Measurements from ENCODE around the gene LY6G6F.

LY6G6F gene, protein sequence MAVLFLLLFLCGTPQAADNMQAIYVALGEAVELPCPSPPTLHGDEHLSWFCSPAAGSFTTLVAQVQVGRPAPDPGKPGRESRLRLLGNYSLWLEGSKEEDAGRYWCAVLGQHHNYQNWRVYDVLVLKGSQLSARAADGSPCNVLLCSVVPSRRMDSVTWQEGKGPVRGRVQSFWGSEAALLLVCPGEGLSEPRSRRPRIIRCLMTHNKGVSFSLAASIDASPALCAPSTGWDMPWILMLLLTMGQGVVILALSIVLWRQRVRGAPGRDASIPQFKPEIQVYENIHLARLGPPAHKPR

DNA sequence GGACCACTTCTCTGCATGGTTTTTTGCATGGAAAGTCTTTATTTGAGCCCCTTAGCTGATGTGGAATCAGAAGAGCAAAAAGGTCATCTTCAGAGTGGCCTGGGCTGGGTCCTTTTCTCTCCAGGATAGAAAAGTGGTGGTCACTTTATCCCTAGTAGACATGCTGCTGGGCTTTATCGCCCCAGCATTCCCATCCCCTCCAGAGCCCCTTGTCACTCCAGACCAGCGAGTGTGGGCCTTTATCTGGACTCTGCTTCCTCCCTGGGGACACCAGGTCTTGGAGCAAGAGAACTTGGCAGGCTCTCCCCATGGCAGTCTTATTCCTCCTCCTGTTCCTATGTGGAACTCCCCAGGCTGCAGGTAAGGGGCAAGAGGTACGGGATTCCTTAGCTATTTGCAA, at the start of gene LY6G6F:
Gene LY6G6F, plus strand, starts transcription at position 268 of the 400 bp plus-strand sequence. Its CDS starts 41 bp downstream, at position 309.
- no peak for DNase-seq (ENCODE audit: low read depth in 2 of 2, low spot score in 1 of 2)

DNA sequence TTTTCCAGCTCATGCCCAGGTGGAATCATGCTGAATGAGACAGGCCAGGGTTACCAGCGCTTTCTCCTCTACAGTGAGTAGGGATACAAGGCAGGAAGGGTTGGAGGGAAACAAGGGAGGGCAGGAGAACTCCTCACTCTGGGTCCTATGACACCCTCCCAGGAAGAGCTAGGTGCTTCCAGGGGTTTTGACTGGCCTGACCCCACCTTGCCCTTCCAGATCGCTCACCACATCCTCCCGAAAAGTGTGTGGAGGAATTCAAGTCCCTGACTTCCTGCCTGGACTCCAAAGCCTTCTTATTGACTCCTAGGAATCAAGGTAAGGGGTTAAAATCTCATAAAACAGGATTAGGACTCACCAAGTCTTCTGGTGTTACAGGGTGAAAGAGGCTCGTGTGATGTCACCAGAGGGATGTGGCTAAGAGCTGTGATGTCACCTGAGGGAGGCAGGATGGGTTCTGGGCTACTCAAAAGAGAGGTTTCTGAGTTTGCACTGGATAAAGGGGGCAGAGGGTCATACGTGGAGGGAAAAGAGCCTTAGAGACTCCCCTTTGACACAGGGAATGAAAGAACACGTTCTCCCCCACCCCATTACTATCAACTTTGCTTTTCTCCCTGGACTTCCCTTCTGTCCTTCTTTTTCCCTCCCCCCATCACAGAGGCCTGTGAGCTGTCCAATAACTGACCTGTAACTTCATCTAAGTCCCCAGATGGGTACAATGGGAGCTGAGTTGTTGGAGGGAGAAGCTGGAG, 49.1 kb upstream of the LY6G6F start:
- DNase-seq (ENCODE audit: low read depth in 2 of 2, low spot score in 1 of 2): no peak

DNA sequence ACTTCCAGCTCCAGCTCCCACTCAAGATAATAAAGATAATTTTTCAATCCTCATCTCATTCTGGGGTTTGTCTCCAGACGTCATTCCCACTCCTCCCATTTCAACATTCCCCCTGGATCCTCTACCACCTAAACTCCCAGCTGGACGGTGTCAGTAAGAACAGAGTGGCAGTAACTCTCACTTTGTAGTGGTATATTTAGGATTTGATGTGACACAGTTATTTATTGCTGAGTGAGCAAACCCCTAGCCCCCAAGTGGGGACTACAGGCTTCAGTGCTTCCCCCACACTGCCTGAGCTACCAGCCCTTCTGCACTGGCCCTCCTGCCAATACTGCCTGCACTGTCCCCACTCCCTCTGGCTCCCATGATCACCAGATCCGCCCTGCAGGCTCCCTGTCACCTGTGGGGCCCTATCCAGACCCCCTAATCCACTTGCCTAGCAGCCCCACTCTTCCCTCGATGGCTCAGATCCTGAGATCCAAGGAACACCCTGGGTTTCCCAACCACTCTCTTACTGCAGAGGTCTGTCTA, 48.4 kb upstream of the LY6G6F start:
- DNase-seq (ENCODE audit: low read depth in 2 of 2, low spot score in 1 of 2): no peak

DNA sequence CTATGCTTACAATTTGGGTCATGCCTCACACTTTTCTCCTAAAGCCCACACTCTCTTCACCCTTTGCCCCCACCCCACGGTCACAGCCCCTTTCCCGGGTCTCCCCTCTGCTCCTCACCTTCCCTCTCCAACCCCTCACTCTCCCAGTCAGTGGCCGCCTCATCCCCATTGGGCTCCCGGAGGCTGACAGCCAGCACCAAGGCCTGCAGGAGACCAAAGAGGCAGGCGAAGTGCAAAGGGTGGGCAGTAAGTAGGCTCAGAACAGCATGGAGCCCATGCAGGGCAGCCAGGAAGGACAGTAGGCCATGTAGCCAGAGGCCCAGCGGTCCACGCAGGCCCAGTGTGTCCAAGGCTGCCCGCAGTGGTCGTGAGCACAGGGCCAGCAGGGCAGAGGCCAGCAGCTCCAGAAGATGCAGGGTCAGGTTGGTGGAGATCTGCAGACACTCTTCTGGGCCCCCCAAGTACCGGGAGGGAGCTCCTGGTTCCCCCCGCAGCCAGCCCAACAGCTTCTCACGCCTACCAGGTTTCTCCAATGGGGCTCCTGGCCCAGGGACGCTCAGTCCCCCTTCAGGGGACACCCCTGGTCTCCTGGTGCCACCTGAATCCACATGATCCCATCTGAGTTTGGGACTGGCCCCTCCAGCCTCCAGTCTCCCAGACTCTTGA, 47.5 kb upstream of the LY6G6F start:
- no peak for DNase-seq (ENCODE audit: low read depth in 2 of 2, low spot score in 1 of 2)

DNA sequence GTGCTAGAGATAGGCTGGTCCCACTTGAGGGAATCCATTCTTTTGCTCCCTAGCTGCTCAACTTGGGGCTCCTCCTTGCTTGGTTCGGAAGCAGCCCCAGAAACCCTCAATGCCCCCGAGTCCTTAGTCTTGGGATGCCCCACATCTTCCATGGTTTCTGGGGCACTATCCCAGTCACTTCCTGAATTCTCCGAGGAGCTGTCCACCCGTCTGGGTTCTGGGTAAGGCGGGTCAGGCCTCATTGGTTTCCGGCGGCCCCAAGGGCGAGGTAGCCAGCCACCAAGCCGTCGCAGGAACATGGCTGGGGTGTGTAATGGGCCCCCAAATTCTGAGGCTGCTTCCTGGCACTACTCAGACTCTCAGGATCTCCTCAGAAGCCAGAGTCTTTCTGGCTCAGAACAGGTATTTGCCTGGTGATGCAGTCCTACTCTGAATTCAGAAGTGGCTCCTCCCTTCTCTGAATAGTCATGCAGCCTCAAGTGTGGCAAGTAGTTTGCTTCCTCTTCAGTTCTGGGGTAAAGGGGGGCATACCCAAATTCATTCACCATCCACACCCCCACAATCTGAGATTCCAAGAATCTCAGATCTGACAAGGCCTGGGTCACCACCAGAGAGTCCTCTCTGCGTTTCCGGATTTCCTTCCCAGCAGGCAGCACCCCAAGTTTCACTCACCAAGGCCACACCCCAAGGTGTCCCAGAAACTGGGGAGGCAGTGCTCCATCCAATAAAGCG, 46.9 kb upstream of the LY6G6F start:
- DNase-seq (ENCODE audit: low read depth in 2 of 2, low spot score in 1 of 2): no peak

DNA sequence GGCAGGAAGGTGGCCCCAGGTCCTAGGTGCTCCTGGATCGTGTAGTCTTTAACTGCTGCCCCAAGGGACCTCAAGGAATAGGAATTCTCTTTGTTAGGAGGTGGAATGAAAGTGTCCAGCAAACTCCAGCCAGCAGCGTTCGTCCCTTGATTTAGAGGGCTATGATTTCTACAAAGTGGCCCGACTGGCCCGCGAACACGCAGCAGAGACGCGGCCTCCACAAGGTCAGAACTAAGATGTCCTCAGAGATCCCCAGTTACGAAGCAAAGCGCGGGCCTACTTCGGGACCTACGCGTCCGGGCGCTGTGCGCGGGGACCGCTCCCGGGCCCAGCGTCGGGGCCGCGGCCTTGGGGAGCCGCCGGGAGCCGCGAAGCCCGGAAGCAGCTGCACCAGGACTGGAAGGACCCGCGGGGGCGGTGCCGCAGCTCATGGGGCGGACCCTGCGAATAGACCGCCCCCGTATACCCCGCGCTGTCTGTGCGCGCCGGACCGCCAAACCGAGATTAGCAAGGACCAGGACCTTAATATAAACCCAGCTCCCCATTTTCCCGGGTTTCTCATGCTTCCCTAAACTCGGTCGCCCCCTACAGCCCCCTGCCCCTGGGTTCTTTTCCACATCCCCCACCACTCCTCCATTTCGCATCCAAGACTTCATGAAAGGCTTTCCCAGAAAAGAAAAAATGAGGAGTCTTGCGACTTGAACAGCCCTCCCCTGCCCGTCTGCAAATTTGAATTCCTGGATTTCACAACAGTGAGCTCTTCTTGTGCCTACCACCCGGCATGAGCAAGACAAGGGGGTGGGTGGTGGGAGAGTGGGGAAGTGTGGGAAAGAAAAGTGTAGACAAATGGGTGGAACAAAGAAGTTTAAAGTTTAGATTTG, 46.0 kb upstream of the LY6G6F start, which contains the start of gene C6orf47:
Gene C6orf47, minus strand, starts transcription at position 398 of the 881 bp plus-strand sequence. CDS start 831 bp downstream, outside the sequence.
- DNase-seq (ENCODE audit: low read depth in 2 of 2, low spot score in 1 of 2): peak; percentile 37 to 60

DNA sequence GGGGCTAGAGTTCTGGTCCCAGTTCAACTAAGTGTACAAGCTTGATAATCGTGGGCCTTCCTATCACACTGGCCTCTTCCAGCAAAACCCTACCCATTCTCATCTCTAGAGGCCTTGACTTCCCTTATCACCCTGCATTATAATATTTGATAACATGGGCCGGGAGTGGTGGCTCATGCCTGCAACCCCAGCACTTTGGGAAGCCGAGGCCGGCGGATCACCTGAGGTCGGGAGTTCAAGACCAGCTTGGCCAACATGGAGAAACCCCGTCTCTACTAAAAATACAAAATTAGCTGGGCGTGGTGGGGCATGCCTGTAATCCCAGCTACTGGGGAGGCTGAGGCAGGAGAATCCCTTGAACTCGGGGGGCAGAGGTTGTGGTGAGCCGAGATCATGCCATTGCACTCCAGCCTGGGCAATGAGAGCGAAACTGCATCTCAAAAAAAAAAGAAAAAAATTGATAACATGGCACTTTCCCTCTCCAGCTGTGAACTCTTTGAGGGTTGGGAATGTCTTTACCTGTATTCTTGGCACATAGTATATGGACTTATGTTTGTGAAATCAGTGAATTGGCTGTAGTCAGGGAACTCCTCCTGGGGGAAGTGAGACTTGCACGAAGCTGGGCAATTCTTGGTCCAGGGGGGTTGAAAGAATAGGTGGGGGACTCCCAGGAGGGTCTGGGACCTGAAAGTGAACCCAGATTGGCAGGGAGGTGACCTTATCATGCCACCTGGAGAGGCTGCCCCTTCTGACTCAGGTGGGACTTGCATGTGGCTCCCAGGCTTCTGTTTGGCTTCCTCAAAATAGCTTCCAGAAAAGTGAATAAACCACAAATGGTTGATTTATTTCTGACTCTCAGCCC, 45.2 kb upstream of the LY6G6F start:
- no peak for DNase-seq (ENCODE audit: low read depth in 2 of 2, low spot score in 1 of 2)

DNA sequence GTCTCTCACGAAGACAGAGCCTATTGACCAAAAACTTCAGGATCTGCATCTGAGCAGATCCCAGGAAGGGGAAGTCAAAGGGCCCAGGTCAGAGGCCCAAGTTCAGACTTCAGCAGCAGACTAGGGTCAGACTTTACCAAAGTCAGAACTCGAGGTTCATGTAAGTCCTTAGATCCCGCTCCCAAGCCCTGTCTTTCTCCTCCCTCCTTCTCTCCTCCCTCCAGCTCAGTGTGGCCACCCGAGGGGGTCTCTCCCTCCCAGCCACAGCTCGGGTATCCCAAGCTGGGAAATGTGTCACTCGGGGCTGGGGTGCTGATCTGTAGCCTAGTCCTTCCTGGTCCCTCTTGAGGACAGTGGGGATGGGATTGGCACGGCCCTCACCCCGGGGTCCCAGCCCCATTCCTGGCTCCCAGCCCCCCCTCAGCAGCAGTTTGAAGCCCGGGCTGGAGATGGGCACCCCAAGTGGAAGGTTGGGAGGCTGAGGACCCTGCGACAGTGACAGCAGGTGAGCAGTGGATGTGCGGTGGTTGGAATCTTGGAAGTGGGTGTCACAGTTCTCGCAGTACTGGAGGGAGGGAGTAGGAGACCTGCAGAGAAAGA, 44.4 kb upstream of the LY6G6F start:
- no peak for DNase-seq (ENCODE audit: low read depth in 2 of 2, low spot score in 1 of 2)

DNA sequence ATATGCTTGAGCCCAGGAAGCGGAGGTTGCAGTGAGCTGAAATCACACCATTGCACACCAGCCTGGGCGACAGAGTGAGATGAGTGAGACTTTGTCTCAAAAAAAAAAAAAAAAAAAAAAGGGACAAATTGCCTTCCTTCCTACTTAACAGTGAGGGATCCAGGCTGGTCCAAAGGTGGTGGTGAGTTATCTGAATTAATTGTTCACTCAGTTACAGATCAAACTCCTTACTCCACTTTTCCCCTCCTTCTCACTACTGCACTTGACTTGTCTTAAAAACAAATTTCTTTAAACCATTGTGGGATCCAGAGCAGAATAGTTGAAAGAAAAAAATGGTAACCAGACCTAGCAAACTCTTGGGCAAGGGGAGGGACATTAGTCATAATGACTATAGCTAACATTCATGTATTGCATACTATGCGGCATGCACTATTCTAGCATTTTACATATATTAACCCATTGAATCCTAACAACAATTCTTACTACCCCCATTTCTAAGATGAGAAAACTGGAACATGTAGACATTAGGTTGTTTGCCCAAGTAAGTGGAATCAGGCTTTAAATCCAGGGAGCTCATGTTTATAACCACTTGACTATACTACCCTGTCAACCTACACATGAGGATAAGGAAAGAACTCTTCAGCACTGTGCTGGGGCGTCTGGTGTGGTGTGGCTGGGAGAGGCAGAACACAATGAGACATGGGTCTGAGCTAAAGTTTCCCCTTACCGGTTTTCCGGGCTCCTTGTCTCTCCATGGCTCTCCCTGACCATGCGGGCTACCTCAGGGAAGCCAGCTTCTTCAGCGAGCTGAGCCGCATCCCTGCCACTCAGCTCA, 43.3 kb upstream of the LY6G6F start:
- no peak for DNase-seq (ENCODE audit: low read depth in 2 of 2, low spot score in 1 of 2)

DNA sequence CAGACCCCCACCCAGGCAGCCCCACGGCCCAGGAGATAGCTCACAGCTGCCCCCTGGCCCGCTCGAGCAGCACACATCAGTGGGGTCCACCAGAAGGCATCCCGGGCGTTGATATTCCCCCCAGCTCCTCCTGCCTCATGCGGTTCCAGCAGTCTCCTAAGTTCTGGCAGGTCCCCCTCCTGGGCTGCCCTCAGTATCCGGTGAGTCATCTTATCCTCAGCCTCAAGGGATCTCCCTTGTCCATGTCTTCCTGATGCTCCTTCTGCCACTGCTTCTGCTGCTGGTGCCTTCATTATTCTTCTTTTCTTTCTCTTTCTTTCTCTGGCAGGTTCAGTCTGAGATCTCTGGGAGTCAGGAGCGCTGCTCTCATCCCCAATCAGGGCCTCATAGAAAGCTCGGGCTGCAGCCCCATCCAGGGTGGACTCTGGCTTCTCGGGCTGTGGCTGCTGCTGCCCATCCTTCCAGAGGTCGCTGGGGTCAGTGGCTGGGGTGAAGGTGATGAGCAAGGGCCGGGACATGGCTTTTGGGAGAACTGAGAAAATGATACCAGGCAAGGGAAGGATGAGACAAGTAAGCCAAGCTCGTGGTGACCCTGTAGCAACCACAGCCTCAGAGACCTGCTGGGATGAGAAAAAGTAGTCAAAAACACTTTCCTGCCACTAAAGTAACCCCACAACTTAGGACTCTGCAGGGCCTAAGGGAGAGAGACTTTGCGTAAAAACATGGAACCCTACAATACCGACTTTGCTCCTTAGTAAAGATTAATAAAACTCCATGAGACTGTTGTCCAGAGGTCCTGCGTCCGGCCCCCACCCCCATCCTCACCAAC, 42.5 kb upstream of the LY6G6F start:
- no peak for DNase-seq (ENCODE audit: low read depth in 2 of 2, low spot score in 1 of 2)

DNA sequence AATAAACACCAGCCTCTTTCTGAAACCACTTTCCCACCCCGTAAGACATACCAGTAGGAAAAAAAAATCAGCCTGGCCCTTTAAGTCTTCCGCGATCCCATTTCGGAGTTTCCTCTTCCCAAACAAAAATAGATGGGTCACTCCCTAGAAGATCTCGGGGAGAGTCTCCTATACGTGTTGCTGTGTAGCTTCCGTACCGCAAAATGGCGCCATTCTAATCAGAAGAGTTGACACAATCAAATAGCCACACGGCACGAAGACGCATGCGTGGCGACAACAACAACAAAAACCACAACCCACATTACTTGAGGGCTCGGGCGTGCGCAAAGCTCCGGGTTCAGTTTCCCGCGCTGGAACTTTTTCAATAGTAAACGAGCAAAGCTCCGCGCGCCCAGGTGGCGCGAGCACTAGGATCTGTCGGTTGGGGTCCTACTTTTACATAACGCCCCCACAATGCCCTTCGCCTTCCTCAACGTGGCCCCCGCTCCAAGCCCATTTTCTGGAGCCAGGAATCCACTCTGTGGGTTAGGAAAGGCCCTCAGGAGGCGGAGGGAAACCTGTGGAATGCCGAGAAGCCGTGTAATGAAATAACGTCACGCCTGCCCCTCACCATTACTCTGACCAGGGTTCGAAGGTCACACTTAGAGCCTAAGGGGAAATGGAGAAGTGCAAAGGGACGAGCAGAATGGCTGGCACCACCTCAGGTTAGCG, 41.7 kb upstream of the LY6G6F start, which contains the start of gene GPANK1:
Gene GPANK1, minus strand, starts transcription at position 208 of the 711 bp plus-strand sequence. CDS start 519 bp downstream, outside the sequence.
- DNase-seq (ENCODE audit: low read depth in 2 of 2, low spot score in 1 of 2): peak; percentile 78 to 79

DNA sequence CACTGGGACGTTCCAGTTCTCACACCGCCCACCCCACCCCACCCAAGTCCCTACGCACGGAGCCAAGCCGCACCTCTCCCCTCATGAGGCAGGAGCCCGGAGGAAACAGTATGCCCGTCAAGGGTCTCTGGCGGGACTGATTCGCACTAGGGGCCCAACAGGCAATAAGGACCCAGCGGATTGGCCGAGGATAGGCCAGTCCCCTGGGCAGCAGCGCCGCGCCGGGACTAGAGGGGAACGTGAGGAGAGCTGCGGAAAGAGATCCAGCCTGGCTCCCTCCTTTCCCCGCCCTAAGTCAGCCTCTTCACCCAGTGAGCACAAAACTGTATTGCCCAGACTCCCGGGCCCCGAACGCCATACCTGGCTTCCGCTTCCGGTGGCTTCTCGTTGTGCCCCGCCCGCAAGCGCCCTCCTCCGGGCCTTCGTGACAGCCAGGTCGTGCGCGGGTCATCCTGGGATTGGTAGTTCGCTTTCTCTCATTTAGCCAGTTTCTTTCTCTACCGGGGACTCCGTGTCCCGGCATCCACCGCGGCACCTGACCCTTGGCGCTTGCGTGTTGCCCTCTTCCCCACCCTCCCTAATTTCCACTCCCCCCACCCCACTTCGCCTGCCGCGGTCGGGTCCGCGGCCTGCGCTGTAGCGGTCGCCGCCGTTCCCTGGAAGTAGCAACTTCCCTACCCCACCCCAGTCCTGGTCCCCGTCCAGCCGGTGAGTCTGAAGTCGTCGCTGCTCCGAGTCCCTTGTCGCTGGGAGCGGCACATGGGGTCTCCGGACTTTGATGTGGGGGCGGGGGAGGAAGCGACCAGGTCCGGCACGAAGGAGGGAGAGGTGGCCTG, 40.9 kb upstream of the LY6G6F start, which contains the start of gene CSNK2B:
Gene CSNK2B, plus strand, starts transcription at position 580 of the 836 bp plus-strand sequence. CDS start 752 bp downstream, outside the sequence.
- peak; percentile 95 to 98 for DNase-seq (ENCODE audit: low read depth in 2 of 2, low spot score in 1 of 2)

DNA sequence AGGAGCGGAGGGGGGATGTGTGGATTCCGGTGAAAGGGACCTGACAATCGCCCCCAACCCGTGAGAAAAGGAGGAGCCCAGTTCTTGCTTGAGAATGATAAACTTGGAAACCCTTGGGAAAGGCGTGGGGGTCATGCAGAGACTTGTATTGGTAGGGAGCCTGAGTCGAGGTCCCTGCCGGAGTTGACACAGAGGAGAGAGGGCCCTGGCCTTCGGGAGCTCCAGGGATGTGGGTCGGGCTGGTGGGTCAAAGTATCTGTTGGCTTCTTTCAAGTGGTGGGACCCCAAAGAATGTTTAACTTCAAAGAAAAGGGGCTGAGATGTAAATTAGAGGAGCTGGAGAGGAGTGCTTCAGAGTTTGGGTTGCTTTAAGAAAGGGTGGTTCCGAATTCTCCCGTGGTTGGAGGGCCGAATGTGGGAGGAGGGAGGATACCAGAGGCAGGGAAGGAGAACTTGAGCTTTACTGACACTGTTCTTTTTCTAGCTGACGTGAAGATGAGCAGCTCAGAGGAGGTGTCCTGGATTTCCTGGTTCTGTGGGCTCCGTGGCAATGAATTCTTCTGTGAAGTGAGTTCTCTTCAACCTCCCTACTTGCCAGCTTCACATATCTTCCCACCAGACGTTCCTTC, 40.2 kb upstream of the LY6G6F start:
- no peak for DNase-seq (ENCODE audit: low read depth in 2 of 2, low spot score in 1 of 2)

DNA sequence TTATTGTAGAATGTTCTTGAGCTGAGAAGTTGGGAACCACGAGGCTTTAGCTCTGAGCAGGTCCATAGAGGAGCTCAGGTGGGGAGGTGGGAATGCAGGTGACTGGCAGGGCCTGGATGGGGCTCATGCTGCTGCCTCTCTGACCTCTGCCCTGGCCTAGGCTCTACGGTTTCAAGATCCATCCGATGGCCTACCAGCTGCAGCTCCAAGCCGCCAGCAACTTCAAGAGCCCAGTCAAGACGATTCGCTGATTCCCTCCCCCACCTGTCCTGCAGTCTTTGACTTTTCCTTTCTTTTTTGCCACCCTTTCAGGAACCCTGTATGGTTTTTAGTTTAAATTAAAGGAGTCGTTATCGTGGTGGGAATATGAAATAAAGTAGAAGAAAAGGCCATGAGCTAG, 37.0 kb upstream of the LY6G6F start, which contains the start of gene LY6G5B:
Gene LY6G5B, plus strand, starts transcription at position 301 of the 400 bp plus-strand sequence. CDS start 975 bp downstream, outside the sequence.
- no peak for DNase-seq (ENCODE audit: low read depth in 2 of 2, low spot score in 1 of 2)

Data from stimulated activated CD8-positive, alpha-beta memory T cell treated with anti-CD3 and anti-CD28 coated beads, Interleukin-4, amount 100 ng/mL, for 4 hours (primary cell).